NCI-H187 treated with DMSO at 0.1 percent for 48 hours (cell line): ENCODE measurements around the gene PSMA5.
"Not testable (repeated sequence)": the region's sequence is repeated elsewhere in the genome, so short reads cannot be mapped to it uniquely, and the experiment has no call there.

Experiments used
- DNase-seq: peaks from one replicate; lab custom pipeline; 2025; lab: John Stamatoyannopoulos, UW

Gene PSMA5

DNA sequence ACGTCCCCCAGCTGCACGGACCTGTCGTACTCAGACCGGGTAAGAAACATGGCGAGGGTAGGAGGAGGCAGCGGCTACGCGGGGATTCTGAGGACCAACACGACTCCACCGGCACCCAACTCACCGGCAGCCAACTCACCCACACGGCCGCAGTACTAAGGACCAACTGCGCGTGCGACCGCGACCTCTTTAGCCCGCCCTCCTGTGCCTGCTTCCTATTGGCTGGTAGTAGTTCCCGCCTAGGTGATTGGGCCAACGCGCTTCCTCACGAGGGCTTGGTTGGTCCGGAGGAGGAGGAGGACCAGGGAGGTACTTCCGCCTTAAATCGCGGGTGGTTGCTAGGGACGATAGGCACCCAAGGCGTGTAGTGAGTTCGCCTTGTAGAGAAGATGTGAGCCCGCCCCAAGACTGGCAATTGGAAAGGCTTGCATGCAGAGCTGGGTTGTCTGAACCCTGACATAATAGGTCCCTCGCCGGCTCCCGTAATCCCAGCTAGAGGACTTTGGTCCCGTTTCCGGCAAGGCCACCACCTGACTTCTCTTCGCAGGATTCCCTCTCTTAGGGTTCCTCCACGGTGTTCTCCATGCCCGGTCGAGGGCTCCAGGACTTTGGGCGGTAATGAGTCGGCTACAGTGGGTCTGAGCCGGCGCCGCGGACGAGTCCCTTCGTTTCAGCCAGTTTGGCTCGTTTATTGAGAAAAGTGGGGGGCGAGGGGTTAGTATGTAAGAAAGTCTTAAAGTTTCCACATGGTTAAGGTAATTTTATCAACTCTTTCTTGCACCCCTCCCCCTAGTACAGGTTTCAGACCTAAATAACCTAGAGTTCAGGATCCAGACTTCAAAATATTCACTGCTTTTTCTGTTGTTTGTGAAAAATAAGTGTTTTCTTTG is at the start of gene PSMA5:
TSS of gene PSMA5 (minus strand) at position 168 of the 890 bp plus-strand sequence. CDS start at position 50, 118 bp downstream.
- DNase-seq = peak; percentile 91

DNA sequence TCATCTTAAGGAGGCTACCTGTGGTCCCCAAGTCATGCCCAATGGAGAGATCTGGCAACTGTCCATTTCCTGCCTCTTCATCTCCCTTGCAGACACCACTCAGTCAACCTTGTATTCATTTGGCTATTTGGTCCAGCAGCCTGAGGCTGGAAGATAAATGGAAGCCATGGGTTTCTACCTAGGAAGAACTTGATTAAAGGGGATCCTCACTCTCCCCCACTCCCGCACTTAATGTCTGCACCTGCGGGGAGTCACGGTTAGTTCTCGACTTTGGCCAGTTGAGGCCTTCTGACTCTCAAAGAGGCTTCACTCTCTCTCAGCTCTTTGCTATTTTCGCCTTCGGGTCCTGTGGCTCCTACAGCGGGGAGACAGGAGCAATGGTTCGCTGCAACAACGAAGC is 49.0 kb upstream of the PSMA5 start:
- DNase-seq = no peak

DNA sequence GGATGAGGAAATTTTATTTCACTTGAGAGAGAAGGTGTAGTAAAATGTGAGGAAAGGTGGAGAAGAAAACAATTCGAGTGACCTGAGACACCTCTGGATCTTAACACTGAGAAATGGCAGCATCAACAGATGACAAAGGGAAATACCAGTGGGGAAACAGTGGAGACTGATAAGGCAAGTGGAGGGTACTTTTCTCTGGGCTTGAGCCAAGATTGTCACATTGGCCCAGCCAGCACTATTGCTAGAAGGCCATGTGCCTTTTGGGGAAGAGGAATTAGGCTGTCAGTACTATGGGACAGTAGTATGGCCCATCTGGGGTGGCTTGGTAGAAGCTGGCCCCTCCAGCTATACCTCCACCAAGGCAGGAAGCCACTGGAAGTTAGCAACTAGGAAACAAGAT is 48.4 kb upstream of the PSMA5 start:
- no peak for DNase-seq

DNA sequence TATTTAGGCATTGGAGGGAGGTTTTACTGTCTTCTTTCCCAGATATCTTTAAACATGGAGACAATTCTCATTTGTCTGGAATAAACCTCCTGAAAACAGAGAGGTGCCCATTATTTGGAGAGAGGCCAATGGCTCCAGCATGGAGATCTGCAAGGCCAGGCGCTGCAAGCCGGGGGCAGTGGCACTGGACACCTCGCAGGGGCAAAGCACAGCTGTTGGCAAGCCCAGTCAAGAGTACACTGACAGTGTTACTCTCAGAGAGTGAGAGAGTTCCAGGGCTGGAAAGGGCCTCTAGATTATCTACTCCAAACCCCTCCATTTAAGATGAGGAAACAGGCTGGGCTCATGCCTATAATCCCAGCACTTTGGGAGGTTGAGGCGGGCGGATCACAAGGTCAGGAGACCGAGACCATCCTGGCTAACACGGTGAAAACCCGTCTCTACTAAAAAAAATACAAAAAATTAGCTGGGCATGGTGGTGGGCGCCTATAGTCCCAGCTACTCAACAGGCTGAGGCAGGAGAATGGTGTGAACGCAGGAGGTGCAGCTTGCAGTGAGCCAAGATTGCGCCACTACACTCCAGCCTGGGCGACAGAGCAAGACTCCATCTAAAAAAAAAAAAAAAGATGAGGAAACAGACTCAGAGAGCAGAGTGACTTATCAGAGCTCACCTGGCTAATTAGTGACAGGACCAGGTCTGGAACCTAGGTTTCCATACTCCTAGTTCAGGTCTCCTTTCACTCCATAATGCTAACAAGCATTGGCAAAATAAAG is 47.2 kb upstream of the PSMA5 start:
- not testable (repeated sequence) for DNase-seq

DNA sequence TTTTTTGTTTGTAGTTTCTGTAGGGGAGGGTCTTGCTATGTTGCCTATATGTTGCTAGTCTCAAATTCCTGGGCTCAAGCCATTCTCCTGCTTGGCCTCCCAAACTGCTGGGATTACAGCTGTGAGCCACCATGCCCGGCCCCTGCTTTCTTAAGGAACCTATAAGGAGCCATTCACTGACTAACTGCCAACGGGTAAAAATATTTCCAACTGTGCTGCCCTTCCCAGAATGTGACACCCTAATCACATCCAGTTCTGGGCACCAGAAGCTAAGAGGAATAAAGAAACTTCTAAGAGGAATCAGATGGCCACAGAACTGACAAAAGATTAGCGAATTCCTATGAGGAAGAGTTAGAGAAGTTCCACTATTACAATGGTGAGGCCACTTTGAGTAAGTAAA is 46.5 kb upstream of the PSMA5 start:
- no peak for DNase-seq

DNA sequence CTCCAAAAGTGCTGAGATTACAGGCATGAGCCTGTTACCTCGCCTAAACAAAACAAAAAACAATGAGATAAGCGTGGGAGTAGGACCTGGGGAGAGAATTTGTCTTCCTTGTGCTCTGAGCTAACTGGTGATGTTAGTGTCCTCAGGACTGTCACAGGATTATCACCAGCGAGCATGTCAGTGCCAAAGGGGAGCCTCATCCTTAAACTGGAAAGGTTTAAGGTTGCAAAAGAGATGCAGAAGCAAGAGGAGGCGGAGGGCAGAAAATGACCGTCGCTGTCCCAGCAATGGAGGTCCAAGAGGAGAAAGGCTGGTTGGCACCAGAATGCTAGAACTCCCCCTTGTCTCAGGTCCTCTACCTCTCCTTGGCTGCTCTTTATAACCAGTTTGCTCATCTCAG is 44.0 kb upstream of the PSMA5 start:
- no peak for DNase-seq

DNA sequence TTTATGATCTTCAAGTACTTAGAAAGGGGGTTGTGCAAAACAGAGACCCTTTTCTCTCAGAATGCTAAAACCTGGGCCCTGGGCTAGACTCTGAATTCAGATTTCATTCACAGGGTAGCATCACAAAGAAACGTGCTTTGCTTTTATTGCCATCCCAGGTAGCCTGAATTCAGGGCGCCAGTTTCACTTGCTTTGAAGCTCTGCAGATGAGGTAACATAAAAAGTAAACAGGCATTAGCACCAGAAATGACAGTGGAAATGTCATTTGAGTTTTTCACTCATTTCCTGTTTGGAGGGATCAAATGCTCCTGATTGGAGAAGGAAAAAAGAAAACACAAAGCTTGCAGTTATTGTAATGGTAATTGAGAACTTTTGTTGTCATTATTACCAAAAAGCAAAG is 42.7 kb upstream of the PSMA5 start:
- DNase-seq = no peak

DNA sequence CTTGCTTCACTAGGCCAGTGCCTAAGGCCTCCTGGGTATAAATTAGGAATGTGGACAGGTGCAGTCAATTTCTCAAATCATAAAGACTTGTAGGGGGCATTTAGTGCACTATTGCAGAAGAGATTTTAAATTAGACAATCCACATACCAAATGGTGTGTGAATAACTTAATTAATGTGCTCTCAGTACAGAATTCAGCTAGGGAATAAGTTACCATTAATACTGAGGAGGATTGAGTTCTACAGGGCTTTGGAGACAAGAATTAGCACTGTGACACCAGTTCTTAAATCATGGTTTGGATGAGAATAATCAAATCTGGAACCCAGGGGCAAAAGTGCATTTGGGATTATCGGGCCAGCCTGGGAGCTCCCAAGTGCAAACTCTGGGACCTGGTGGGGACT is 41.8 kb upstream of the PSMA5 start:
- no peak for DNase-seq

DNA sequence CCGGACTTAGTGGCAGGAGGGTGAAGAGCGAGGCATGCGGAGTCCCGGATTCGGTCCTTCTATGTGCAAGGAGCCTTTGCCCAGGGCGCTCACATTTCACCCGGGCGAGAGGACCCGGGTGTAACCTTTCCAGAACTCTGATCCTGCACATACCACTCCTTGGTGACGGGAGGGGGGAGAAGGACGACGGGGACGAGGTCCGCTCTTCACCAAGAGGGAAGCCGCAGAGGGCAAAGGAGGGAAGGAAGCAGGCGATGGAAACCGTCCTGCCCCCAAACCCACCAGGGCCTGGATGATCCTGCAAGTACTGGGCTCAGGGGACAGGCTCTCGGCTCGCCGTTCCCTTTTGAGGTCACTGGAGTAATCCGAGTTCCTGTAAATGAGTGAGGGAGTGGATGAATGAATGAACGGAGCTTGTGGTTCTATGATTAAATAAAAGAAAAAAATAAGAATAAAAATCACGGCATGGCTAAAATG is 41.1 kb upstream of the PSMA5 start:
- no peak for DNase-seq

DNA sequence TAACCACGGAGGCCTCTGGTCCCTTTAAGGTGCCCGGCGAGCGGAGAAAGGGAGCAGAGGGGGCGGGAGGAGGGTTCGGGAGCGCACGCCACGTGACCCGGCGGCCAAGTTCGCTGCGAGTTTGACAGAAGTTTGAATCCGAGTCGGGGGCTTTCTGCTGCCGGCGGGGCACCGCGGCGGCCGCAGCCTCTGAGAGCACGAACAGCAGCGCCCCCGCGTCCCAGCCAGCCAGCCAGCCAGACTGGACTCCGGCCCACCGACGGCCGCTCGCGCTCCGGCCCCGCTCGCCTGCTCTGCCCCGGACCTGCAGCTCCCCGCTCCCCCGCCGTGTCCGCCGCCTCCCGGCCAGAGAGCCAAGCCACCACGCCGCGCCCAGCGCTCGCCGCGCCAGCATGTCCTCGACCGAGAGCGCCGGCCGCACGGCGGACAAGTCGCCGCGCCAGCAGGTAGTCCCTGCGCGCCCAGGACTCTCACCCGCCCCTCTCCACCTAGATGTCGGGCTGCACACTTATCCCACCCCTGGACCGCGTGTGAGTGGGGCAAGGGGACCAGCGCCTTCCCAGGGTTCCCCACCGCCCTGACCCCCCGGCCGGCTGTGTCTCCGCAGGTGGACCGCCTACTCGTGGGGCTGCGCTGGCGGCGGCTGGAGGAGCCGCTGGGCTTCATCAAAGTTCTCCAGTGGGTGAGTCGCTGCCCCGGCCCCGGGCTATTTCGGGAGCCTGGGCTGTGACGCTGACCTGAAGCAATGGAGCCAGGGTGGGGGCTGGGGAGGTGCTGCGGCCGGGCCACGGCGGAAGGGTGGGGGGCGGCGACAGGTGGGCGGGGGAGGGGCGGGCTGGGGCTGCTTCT is 40.4 kb upstream of the PSMA5 start, which contains the start of gene SYPL2:
TSS of gene SYPL2 (plus strand) at position 95 of the 849 bp plus-strand sequence. CDS start at position 393, 298 bp downstream.
- DNase-seq = no peak

DNA sequence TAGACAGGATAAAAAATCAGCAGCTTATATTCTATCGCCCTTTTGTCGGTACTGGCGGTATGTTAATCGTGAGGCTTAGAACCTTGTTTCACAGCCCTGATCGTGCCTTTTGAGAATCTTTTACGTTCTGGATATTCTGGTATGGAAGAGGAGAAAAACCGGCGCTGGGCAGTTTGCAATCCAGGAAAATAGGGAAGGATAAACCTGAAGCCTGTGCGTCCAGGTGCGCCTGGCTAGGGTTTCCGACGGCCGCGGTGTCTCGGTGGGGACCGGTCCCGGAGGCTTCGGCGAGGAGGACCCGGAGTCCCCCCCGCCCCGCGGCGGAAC is 39.8 kb upstream of the PSMA5 start:
- DNase-seq = no peak

DNA sequence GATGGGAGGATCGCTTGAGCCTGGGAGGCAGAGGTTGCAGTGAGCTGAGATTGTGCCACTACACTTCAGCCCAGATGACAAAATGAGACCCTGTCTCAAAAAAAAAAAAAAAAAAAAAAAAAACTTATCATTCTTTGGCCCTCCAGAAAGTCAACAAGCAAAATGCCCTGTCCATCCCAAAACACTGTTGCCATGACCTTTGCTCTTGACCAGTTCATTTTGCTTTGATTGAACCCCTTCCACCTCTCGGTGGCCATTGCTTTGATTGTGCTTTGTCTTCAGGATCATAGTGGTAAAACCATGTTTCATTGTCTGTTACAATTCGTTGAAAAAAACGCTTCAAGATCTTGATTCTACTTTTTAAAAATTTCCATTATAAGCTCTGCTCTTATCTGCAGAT is 31.6 kb upstream of the PSMA5 start:
- no peak for DNase-seq

DNA sequence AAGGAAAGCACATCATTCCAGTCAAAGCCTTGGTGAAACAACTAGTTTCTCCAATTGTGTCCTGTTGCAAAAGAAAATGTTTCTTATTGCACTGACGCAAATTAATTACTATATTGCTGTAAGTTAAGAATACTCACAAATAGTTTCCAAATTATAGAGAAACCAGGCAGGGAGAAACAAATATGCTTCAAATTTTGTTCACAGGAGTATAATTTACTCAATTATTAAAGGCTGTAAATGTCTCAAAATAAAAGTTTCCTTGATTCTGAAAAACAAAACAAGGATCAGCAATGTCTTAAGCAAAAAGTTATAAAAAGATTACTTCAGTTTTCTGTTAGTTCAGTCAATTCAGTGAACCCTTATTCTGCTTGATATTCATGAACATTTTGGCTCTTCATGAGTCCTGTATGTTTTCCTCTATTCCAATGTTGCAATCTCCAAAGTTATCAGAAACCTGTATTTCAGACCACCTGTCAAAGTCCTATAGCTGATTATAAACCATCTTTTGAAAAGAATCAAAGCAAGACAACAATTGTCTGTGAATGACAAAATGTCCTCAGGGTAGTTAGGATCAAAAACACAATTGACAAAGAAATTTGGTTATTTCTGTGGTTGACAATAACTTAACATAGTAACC is 28.4 kb upstream of the PSMA5 start:
- DNase-seq = no peak

DNA sequence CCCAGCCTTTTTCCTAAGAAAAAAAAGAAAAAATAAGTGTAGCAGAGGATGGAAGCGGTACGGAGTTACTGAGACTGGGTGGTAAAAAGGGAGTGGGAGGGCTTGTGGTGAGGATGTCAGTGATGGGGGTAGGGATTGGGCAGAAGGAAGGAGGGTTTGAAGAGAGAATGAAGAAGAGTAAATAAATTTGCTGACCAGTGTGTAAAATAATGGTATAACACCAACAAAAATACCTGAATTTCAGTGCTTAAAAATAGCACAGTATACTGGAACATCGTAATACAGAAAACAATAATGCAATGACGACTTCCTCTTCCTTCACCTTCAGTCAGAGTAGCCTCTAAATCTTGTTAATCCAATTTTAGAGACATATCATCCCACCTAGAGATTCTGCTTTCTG is 21.3 kb upstream of the PSMA5 start:
- DNase-seq = no peak

DNA sequence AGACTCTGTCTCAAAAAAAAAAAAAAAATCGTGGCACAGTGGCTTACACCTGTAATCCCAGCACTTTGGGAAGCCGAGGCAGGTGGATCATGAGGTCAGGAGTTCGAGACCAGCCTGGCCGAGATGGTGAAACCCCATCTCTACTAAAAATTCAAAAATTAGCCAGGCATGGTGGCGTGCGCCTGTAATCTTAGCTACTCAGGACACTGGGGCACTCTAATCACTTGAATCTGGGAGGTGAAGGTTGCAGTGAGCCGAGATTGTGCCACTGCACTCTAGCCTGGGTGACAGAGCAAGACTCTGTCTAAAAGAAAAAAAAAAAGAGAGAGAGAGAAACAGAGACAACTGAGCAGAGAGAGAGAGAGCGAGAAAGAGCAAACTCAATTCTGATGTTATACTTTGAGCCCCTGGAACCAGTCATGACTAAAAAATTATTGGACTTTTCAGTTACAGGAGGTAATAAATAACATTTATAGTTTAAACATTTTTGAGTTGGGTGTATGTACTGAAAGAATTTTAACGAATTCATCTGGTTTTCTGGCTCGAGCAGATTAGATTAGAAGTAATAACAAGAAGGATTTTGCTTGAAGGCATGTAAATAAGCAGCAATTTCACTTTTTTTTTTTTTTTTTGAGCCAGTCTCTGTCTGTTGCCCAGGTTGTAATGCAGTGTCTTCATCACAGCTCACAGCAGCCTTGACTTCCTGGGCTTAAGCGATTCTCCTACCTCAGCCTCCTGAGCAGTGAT is 19.9 kb upstream of the PSMA5 start:
- not testable (repeated sequence) for DNase-seq

DNA sequence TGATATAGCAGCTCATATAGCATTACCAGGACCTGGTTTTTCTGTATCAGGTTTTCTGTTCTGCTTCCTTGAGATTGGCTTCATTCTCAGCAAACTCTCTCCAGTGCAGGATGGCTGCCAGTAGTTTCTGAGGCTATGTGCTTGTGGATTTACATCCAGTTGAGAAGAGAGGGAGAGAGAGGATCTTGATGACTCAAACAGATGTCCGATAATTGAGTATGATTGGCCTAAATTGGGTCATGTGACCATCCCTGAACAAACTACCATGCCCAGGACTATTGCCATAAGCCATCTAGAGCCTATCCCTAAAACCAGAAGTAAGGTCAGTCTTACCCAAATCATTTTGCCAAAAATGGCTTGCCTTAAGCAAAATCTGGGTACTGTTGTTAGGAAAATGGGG is 18.1 kb upstream of the PSMA5 start:
- no peak for DNase-seq

DNA sequence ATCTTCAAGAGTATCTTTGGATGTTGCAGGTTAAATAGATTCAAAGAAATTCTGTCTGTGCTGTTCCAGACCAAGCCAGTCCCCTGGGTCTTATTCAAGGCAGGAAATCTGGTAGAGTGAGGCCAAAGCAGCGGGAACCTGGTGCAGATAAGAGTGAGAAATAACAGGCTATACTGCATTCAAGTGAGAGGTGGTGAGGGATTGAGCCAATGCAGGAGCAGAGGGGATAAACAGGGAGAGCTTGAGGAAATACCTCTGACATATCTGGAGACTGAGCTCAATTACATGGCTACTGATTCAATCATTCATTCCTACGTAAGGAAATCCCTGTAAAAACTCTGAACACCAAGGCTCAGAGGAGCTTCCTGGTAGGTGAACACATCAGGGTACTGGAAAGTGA is 17.2 kb upstream of the PSMA5 start:
- no peak for DNase-seq

DNA sequence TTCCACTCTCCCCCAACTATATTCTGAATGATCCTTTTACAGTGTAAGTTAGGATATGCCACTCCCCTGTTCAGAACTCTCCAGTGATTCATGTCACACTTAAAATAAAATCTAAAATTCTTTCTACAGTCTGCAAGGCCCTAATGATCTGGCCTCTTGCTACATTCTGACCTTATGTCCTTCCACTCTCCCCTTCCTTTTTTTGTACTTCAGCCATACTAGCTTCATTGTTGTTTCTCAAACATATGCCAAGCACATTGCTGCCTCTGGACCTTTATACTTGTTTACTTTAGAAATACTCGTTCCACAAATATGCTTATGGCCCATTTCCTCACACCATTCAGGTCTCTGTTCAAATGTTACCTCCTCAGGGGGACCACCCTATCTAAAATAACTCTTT is 14.8 kb upstream of the PSMA5 start:
- DNase-seq = no peak

DNA sequence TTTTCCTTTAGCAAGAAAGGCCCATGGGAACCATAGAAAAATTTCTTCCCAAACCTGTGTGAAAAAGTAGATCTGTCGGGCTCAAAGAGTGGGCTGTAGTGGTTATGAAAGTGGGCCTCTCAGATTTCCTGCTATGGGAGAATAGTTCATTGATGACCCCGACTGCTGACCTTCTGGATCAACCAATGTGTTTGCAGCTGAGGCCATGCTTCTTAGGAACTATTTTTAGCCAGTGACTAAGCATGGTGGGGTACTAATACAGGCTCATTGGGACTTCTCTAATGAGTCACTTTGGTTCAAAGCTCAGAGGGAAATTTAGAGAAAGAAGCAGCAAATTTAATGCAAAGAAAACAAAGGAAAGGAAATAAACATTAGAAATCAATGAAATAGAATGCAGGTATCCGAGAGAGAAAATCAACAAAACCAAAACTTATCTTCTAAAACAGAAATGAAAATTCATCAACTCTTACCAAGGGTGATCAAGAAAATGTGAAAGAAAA is 12.6 kb upstream of the PSMA5 start:
- DNase-seq = no peak

DNA sequence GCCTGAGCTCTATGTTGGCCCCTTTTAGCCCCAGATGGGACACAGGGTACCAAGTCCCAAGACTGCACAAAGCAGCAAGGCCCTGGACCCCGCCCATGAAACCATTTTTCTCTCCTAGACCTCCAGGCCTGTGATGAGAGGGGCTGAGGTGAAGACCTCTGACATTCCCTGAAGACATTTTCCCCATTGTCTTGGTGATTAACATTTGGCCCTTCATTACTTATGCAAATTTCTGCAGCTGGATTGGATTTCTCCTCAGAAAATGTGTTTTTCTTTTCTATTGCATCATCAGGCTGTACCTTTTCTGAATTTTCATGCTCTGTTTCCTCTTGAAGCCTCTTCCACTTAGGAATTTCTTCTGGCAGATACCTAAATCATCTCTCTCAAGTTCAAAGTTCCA is 8.2 kb upstream of the PSMA5 start:
- DNase-seq = no peak

DNA sequence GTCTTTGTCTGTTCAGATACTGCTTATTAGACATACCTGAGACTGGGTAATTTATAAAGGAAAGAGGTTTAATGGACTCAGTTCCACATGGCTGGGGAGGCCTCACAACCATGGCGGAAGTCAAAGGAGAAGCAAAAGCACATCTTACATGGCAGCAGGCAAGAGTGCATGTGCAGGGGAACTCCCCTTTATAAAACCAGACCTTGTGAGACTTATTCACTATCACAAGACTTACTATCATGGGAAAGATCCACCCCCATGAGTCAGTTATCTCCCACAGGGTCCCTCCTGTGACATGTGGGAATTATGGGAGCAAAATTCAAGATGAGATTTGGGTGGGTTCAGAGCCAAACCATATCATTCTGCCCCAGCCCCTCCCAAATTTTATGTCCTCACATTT is 7.1 kb upstream of the PSMA5 start:
- DNase-seq = no peak
